Glutamatergic neuron (in vitro differentiated cells): ENCODE measurements around the gene DAB2IP. TPM values are rescaled to one million over a fixed set of nuclear protein-coding genes. Genes with fewer than 3 reads are reported as not detected.

Experiments used
- DNase-seq: peaks from one replicate; pipeline ENCODE4 v3.0.0; 2022
- H3K27ac Mint-ChIP-seq: one replicate; pipeline ENCODE4 v1.8.0; 2020; ENCODE audit warnings: mild to moderate bottlenecking, mixed read lengths, inconsistent platforms; ENCODE audit not compliant: unreplicated experiment
- H3K27me3 Mint-ChIP-seq: one replicate; pipeline ENCODE4 v1.8.0; 2020; ENCODE audit warnings: mild to moderate bottlenecking, moderate library complexity, mixed read lengths, inconsistent platforms; ENCODE audit not compliant: unreplicated experiment
- H3K36me3 Mint-ChIP-seq: one replicate; pipeline ENCODE4 v1.8.0; 2020; ENCODE audit warnings: mild to moderate bottlenecking, mixed read lengths, inconsistent platforms; ENCODE audit not compliant: unreplicated experiment
- H3K4me1 Mint-ChIP-seq: one replicate; pipeline ENCODE4 v1.8.0; 2020; ENCODE audit warnings: mild to moderate bottlenecking, low read depth, mixed read lengths, inconsistent platforms; ENCODE audit not compliant: unreplicated experiment
- H3K4me3 Mint-ChIP-seq: one replicate; pipeline ENCODE4 v1.8.0; 2020; ENCODE audit warnings: mild to moderate bottlenecking, mixed read lengths, inconsistent platforms; ENCODE audit not compliant: unreplicated experiment
- H3K9me3 Mint-ChIP-seq: one replicate; pipeline ENCODE4 v1.8.0; 2020; ENCODE audit warnings: mild to moderate bottlenecking, moderate library complexity, mixed read lengths, inconsistent platforms; ENCODE audit not compliant: unreplicated experiment
- CTCF ChIP-seq: fragments of 200-600 bp; sonication (generic); IDR thresholded peaks from one replicate; pipeline ENCODE4 v1.5.0; 2021; ENCODE audit not compliant: partially characterized antibody, unreplicated experiment
- total RNA-seq: library from RNA; stranded (reverse); fragmentation: NEBNext Ultra II Directional; extraction: Animal tissue kit (Norgen Biotek cat#: 25700); gene quantifications from one replicate; pipeline ENCODE4 v1.2.1, GENCODE V29; 2021; ENCODE audit not compliant: unreplicated experiment

Gene DAB2IP
- total RNA-seq, 1 donor from 2014 or later, result 32.9 TPM

DNA sequence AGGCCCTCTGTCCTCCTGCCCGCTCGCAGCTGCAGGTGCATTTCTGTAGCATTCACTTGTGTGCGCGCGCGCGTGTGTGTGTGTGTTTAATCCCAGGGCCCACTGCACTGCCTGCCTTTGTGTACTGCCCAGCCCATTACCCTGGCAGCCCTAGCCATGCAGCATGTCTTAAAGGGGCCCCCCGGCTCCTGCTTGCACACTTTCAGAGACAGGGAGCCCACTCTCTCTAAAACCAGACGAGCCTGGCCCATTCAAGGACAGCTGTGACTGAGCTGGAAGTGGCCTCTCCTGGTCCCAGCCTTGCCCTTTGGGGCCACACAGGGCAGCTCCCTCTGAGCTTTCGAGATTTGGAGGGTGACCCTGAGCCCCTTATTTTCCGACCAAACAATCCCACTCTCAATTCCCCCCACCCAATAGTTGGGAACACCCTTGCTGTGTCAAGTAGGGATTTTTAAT lies 98.9 kb downstream of the DAB2IP start:
- DNase-seq, result no peak
- peaks cover 18% of the 10 kb centered on the region for H3K4me1 Mint-ChIP-seq
- peaks cover 3% of the 10 kb centered on the region for H3K27me3 Mint-ChIP-seq
- H3K27ac Mint-ChIP-seq, result no peak overlapping the region
- H3K4me3 Mint-ChIP-seq, result no peak overlapping the region
- no peaks in the 10 kb centered on the region for H3K36me3 Mint-ChIP-seq
- TF ChIP-seq CTCF, result no peak
- H3K9me3 Mint-ChIP-seq, result peaks cover 8% of the 10 kb centered on the region

- no peak for DNase-seq
- Mint-ChIP-seq H3K9me3 (peaks cover 5% of the 10 kb centered on the region), H3K36me3 (no peaks in the 10 kb centered on the region), H3K4me3 (peak overlapping the region; percentile 10), H3K27me3 (peaks cover 5% of the 10 kb centered on the region), H3K4me1 (peaks cover 14% of the 10 kb centered on the region), H3K27ac (peak overlapping the region; percentile 11)
- TF ChIP-seq CTCF, result no peak
Observed at GRCh38 chr9:121750715-121751623, 99.5 kb downstream of the DAB2IP start.

DNA sequence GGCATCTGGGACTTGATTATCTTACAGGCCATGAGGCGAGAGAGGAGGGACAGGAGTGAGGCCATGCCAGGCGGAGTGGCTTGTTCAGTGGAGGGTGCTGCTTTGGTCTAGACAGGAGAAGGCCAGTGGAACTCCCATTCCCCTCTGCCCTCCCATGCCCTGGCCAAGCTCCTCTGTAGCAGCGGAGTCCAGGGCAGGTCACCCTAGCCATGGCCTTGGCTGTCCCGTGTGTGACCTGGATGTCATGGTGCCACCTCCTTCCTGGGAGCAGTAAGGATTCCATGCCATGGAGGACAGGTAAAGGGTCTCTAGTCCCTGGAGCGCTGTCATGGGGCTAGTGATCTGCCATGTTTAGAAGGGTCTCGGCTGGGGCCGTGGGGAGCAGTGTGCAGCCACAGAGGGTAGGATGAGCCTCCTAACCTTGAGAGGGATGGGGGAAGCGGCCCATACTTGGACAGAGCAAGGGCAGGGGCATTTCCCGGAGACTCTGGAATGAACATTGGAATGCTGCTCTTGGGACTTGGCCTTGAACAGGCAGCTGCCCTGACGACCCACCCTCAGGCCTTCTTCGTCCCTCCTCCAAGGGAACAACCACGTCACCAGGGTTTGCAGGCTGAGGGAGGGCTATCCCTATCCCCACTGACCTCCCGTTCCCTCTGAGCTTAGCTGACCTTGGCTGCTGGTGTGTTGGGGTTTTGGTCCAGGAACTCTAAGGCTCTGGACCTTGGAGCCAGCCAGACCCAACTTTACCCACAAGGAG lies 100.4 kb downstream of the DAB2IP start:
- TF ChIP-seq CTCF, result no peak
- DNase-seq, result no peak
- no peaks in the 10 kb centered on the region for H3K36me3 Mint-ChIP-seq
- H3K4me3 Mint-ChIP-seq, result no peak overlapping the region
- H3K4me1 Mint-ChIP-seq, result peaks cover 12% of the 10 kb centered on the region
- peak overlapping the region; percentile 11 for H3K27ac Mint-ChIP-seq
- peaks cover 4% of the 10 kb centered on the region for H3K9me3 Mint-ChIP-seq
- peaks cover 5% of the 10 kb centered on the region for H3K27me3 Mint-ChIP-seq

DNA sequence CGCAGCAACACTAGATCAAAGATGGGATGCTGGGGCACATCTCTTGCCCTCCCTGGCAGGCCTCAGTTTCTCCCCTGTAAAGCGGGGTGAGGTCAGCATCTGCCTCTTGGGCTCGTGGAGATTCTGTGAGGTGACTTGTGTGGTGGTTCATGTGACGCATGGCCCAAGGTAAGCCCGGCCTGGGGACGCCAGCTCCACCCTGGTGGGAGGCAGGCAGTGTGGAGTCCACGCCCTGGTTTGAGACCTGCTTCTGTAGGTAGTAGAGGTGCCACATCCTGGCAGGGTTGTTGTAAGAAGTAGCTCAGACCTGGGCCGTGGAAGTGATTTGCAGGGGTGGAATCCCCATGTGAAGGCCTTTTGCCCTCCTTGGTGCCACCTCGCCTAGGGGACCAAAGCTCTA lies 101.5 kb downstream of the DAB2IP start:
- DNase-seq, result no peak
- TF ChIP-seq CTCF, result no peak
- Mint-ChIP-seq H3K4me1 (peaks cover 7% of the 10 kb centered on the region), H3K36me3 (no peaks in the 10 kb centered on the region), H3K9me3 (peaks cover 4% of the 10 kb centered on the region), H3K27me3 (peaks cover 1% of the 10 kb centered on the region), H3K4me3 (no peak overlapping the region), H3K27ac (no peak overlapping the region)
